Vagina (tissue), 2 donors: ENCODE measurements around the gene PPFIBP2. TPM values are rescaled to one million over a fixed set of nuclear protein-coding genes. Genes with fewer than 3 reads are reported as not detected.

Experiments used
- DNase-seq, 2 donors: peaks; one replicate each; pipeline ENCODE4 v3.0.0-alpha.2; 2017; ENCODE audit errors: extremely low spot score in 2 of 2
- H3K27ac ChIP-seq: fragments of 200-600 bp; sonication (generic); one replicate; pipeline ENCODE4 v1.5.1; 2019
- H3K27me3 ChIP-seq: fragments of 200-600 bp; sonication (generic); one replicate; pipeline ENCODE4 v1.5.1; 2019
- H3K36me3 ChIP-seq, 2 donors: fragments of 200-600 bp; sonication (generic); one replicate each; pipeline ENCODE4 v1.5.1; 2017 to 2019
- H3K4me1 ChIP-seq: fragments of 200-600 bp; sonication (generic); one replicate; pipeline ENCODE4 v1.5.1; 2019
- H3K4me3 ChIP-seq, 2 donors: fragments of 200-600 bp; sonication (generic); 1 replicate in 1 of 2; 2 replicates in 1 of 2; pipeline ENCODE4 v1.5.1; 2016 to 2019
- H3K9me3 ChIP-seq: fragments of 200-600 bp; sonication (generic); one replicate; pipeline ENCODE4 v1.5.1; 2019
- POLR2A ChIP-seq, 2 donors: fragments of 450-650 bp; IDR thresholded peaks; one replicate each; pipeline ENCODE4 v1.6.1; 2017; ENCODE audit warnings: antibody characterized with exemption in 2 of 2, mild to moderate bottlenecking in 2 of 2, moderate library complexity in 2 of 2
- POLR2AphosphoS5 ChIP-seq, 2 donors: sonication (generic); formaldehyde crosslinking; IDR thresholded peaks; one replicate each; pipeline ENCODE4 v1.9.0; 2017; ENCODE audit warnings: antibody characterized with exemption in 2 of 2, mild to moderate bottlenecking in 2 of 2, low read depth in 1 of 2; ENCODE audit not compliant: insufficient read depth in 1 of 2
- intact Hi-C: fragments of 100-400 bp; cut with DNase I; formaldehyde crosslinking; loops from one replicate; pipeline ENCODE4 v1.15.1; 2023
- total RNA-seq: library from RNA; depleted of rRNA; stranded (reverse); fragments of >200 nt; gene quantifications from one replicate; pipeline ENCODE4 v1.2.3, GENCODE V29; 2016
- TF ChIP-seq, protein P1 (sequence below), 3 experiments: fragments of 450-650 bp in 2 of 3; fragments of 200-600 bp in 1 of 3; sonication (generic) in 1 of 3; IDR thresholded peaks; one replicate each; pipeline ENCODE4 v1.5.1; 2017 to 2019; ENCODE audit warnings: antibody characterized with exemption in 3 of 3, mild to moderate bottlenecking in 2 of 3, moderate library complexity in 2 of 3

The PPFIBP2 gene
- total RNA-seq, 1 donor from 2014 or later = 48.1 TPM

DNA sequence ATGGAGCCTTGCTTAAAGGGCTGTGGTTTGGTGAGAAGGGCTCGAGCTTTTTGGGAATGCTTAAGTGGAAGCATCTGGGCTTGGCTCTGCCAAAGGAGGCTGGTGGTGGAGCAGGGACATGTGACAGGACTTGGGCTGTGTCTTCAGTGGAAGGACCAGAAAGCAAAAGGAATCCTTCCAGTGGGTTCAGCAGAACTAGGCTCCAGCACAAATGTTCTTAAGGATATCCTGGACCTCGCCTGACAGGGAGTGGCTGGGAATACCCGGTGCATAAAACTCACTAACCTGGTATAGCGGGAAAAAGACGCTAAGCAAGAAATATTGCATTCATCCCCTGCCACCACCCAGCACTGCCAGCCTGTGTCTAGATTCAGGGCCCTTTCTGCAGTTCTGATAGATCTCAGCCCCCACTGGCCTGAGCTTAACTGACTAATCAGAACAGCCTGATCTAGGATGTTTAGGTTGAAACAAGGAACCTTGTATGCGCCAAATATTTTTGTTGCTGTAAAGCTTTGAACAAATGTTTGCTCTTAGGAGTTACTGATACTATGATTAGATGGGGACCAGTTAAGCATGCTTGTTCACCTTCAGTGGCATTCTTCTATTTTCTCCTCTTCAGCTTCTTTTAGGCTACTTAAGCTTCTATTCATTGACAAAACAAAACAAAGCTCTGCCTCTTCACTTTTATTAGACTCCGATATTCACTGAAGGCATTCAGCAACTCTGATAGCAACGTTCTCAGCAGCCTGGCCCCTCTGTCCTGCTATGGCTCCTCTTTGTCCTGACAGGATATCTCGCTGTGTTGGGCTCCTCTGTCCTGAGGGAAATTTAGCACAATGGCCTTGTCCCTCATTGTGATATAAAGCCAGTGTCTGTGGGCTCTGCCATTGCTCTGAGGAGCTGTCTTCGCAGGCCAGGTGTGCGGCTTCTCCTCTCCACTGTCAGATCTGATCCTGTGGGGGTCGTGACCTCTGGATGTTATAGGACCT is 25.0 kb downstream of the PPFIBP2 start:
- intact Hi-C loops = no loop called here
- peak in 1 of 2 donors; percentile 43 for TF ChIP-seq POLR2AphosphoS5 (IDR thresholded peaks at IDR 0.05; ENCODE audit: insufficient read depth in 1 of 2, low read depth in 1 of 2)
- TF ChIP-seq, protein P1, sequence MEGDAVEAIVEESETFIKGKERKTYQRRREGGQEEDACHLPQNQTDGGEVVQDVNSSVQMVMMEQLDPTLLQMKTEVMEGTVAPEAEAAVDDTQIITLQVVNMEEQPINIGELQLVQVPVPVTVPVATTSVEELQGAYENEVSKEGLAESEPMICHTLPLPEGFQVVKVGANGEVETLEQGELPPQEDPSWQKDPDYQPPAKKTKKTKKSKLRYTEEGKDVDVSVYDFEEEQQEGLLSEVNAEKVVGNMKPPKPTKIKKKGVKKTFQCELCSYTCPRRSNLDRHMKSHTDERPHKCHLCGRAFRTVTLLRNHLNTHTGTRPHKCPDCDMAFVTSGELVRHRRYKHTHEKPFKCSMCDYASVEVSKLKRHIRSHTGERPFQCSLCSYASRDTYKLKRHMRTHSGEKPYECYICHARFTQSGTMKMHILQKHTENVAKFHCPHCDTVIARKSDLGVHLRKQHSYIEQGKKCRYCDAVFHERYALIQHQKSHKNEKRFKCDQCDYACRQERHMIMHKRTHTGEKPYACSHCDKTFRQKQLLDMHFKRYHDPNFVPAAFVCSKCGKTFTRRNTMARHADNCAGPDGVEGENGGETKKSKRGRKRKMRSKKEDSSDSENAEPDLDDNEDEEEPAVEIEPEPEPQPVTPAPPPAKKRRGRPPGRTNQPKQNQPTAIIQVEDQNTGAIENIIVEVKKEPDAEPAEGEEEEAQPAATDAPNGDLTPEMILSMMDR (IDR thresholded peaks at IDR 0.05) = no peak
- Histone ChIP-seq H3K27me3 (no peaks in the 10 kb centered on the region), H3K9me3 (no peaks in the 10 kb centered on the region), H3K36me3 (no peaks in the 10 kb centered on the region), H3K4me3 (peak overlapping the region in 1 of 2 donors; percentile 7), H3K27ac (peak overlapping the region; percentile 66), H3K4me1 (peaks cover 56% of the 10 kb centered on the region)
- no peak for DNase-seq

DNA sequence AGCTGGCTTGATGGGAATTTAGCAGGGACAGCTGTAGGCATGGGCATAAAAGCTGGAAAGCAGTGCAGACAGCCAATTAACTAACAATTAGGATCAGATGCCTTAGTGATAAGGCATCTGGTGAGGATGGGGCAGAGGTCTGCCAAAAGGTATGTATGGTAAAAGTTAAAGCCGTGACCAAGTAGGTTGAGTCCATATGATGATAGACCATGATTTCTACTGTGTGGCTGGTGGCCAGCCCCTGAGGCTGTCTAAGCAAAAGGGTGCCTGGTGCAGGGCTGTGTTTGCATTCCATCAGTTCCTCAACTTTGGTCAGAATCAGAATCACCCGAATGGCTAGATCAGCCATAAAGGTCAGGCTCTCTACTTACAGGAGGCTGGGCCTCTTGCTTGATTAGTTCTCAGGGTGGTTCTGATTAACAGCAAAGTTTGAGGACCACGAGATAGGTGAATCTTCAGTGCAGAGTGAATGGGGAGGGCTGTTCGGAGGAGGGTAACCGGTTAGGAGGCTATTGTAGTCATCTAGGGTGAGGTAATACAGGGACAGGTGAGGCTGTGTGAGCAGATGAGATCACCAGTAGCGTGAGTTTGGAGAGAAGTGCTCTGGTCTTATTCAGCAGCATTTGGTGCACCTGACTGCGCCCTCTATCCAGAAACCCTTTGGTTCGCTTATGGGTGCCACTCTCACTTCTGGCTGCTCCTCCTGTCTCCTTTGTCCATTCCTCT is 27.2 kb downstream of the PPFIBP2 start:
- Histone ChIP-seq H3K27ac (peak overlapping the region; percentile 34), H3K4me3 (no peak overlapping the region), H3K27me3 (no peaks in the 10 kb centered on the region), H3K36me3 (no peaks in the 10 kb centered on the region), H3K4me1 (peaks cover 57% of the 10 kb centered on the region), H3K9me3 (no peaks in the 10 kb centered on the region)
- TF ChIP-seq, protein P1 (IDR thresholded peaks at IDR 0.05) = no peak
- TF ChIP-seq POLR2A (IDR thresholded peaks at IDR 0.05) (no peak), POLR2AphosphoS5 (IDR thresholded peaks at IDR 0.05; ENCODE audit: insufficient read depth in 1 of 2, low read depth in 1 of 2) (peak in 1 of 2 donors; percentile 20)
- intact Hi-C loops = no loop called here
- no peak for DNase-seq

DNA sequence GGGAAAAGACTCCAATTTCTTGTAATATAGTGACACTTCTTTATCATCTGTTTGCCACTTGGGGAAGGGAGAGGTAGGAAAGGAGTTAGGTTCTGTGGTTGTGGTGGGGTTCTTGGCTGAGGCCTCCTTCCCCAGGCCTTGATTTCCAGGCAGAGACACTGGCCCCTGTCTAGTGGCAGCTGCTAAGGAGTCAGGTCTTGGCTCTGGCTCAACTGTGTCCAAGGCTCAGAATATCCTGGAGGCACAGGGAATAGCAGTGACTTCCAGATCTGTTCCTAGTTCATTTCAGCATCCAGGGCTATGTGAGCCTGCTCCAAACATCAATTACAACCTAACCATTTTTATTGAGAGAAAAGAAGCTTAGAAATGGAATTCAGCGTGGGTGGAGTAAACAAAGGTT is 29.5 kb downstream of the PPFIBP2 start:
- H3K4me3 ChIP-seq = no peak overlapping the region
- H3K27ac ChIP-seq = no peak overlapping the region
- H3K4me1 ChIP-seq = peaks cover 46% of the 10 kb centered on the region
- no peaks in the 10 kb centered on the region for H3K9me3 ChIP-seq
- no peak for DNase-seq
- H3K36me3 ChIP-seq = no peaks in the 10 kb centered on the region
- H3K27me3 ChIP-seq = no peaks in the 10 kb centered on the region
- TF ChIP-seq POLR2AphosphoS5 (IDR thresholded peaks at IDR 0.05; ENCODE audit: insufficient read depth in 1 of 2, low read depth in 1 of 2) = no peak
- TF ChIP-seq, protein P1 (IDR thresholded peaks at IDR 0.05) = no peak
- TF ChIP-seq POLR2A (IDR thresholded peaks at IDR 0.05) = no peak
- intact Hi-C loops = no loop called here

DNA sequence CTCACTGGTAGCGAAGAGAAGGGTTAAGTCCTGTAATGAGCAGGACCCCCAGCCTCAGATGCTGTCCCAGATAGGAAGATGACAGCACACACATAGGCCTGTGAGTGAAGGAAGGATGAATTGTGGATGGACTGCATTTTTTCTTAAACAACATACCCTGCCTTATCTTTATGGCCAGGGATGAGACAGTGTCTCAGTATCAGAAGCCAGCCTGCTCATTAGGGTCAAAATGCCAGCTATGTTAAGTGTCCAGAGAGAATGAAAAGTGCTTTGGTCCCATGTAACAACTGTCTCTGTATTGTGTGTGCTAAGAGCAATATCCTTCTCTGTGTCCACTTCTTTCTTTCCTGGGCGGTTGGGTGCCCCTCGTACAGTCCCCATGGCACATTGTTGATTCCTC is 30.2 kb downstream of the PPFIBP2 start:
- Histone ChIP-seq H3K27me3 (no peaks in the 10 kb centered on the region), H3K4me1 (peaks cover 39% of the 10 kb centered on the region), H3K27ac (no peak overlapping the region), H3K9me3 (no peaks in the 10 kb centered on the region), H3K4me3 (no peak overlapping the region), H3K36me3 (no peaks in the 10 kb centered on the region)
- TF ChIP-seq POLR2A (IDR thresholded peaks at IDR 0.05) (no peak), POLR2AphosphoS5 (IDR thresholded peaks at IDR 0.05; ENCODE audit: insufficient read depth in 1 of 2, low read depth in 1 of 2) (no peak)
- TF ChIP-seq, protein P1 (IDR thresholded peaks at IDR 0.05) = no peak
- intact Hi-C loops = no loop called here
- DNase-seq = no peak
